ENCODE data around the gene MUC4. TPM values are rescaled to one million over a fixed set of nuclear protein-coding genes. Genes with fewer than 3 reads are reported as not detected.

The MUC4 gene
- 0.53 TPM in 1 of 2 replicates, not detected in the other for total RNA-seq (ENCODE audit: low replicate concordance)

GRCh38 chr3:195811756-195812155, at the start of gene MUC4:
TSS of gene MUC4 (minus strand) at chr3:195811929. CDS start at chr3:195811817, 112 bp downstream.
- DNase-seq (ENCODE audit: low spot score): peak; percentile 55
- Histone ChIP-seq H3K27ac (no peak within 1 kb of the TSS), H3K4me3 (peak within 1 kb of the TSS; percentile 2), H3K79me2 (ENCODE audit: low read depth) (no peaks in the 10 kb centered on the region), H3K36me3 (no peaks in the 10 kb centered on the region), H4K20me1 (ENCODE audit: low read depth) (no peaks in the 10 kb centered on the region), H3K4me1 (peaks cover 20% of the 10 kb centered on the region), H3K27me3 (no peaks in the 10 kb centered on the region), H3K9me3 (ENCODE audit: low read depth) (no peaks in the 10 kb centered on the region), H3K4me2 (peak within 1 kb of the TSS; percentile 71), H3K9ac (no peak within 1 kb of the TSS), H2AFZ (replicated peaks) (peak within 1 kb of the TSS; percentile 51), H3F3A (ENCODE audit: low read depth) (peaks cover 9% of the 10 kb centered on the region)
- H3K36me3 Mint-ChIP-seq: no peaks in the 10 kb centered on the region
- H3K27me3 Mint-ChIP-seq (ENCODE audit: insufficient read depth, low read depth): peaks cover 14% of the 10 kb centered on the region
- H3K27ac Mint-ChIP-seq: no peak within 1 kb of the TSS
- peaks cover 25% of the 10 kb centered on the region for H3K4me1 Mint-ChIP-seq
- peaks cover 2% of the 10 kb centered on the region for H3K9me3 Mint-ChIP-seq
- TF ChIP-seq EZH2 (IDR thresholded peaks at IDR 0.05): no peak
- H3K4me3 Mint-ChIP-seq: peak within 1 kb of the TSS; percentile 38

- H3K36me3 ChIP-seq: no peaks in the 10 kb centered on the region
- H3K79me2 ChIP-seq (ENCODE audit: low read depth): no peaks in the 10 kb centered on the region
- TF ChIP-seq EZH2 (IDR thresholded peaks at IDR 0.05): no peak
- TF ChIP-seq CTCF (IDR thresholded peaks at IDR 0.05): no peak
- TF ChIP-seq EZH2phosphoT487 (IDR thresholded peaks at IDR 0.05): no peak
- H3K9me3 Mint-ChIP-seq: no peaks in the 10 kb centered on the region
- no peaks in the 10 kb centered on the region for H3K36me3 Mint-ChIP-seq
- no peak overlapping the region for H3K4me3 ChIP-seq
- no peaks in the 10 kb centered on the region for H3K27me3 ChIP-seq
- H3K27me3 Mint-ChIP-seq (ENCODE audit: insufficient read depth, low read depth): peaks cover 6% of the 10 kb centered on the region
- H3K9ac ChIP-seq: no peak overlapping the region
- no peak overlapping the region for H2AFZ ChIP-seq (replicated peaks)
- H3K4me1 ChIP-seq: no peaks in the 10 kb centered on the region
- H3K4me3 Mint-ChIP-seq: no peak overlapping the region
- H3K27ac ChIP-seq: no peak overlapping the region
- DNase-seq (ENCODE audit: low spot score): no peak
- H3K4me1 Mint-ChIP-seq: peaks cover 19% of the 10 kb centered on the region
- no peak overlapping the region for H3K4me2 ChIP-seq
- no peaks in the 10 kb centered on the region for H3K9me3 ChIP-seq (ENCODE audit: low read depth)
- no peaks in the 10 kb centered on the region for H4K20me1 ChIP-seq (ENCODE audit: low read depth)
- no peak overlapping the region for H3K27ac Mint-ChIP-seq
- H3F3A ChIP-seq (ENCODE audit: low read depth): peaks cover 11% of the 10 kb centered on the region
Measured at GRCh38 chr3:195860456-195860855, 48.7 kb upstream of the MUC4 start.

GRCh38 chr3:195859846-195860411, 48.2 kb upstream of the MUC4 start:
- Histone ChIP-seq H3K79me2 (ENCODE audit: low read depth) (no peaks in the 10 kb centered on the region), H3K27me3 (no peaks in the 10 kb centered on the region), H3K9ac (no peak overlapping the region), H4K20me1 (ENCODE audit: low read depth) (no peaks in the 10 kb centered on the region), H3F3A (ENCODE audit: low read depth) (peaks cover 11% of the 10 kb centered on the region), H3K4me3 (no peak overlapping the region), H3K27ac (no peak overlapping the region), H2AFZ (replicated peaks) (no peak overlapping the region), H3K4me2 (no peak overlapping the region), H3K4me1 (no peaks in the 10 kb centered on the region), H3K9me3 (ENCODE audit: low read depth) (no peaks in the 10 kb centered on the region), H3K36me3 (no peaks in the 10 kb centered on the region)
- Mint-ChIP-seq H3K4me1 (peaks cover 19% of the 10 kb centered on the region), H3K4me3 (no peak overlapping the region), H3K9me3 (no peaks in the 10 kb centered on the region), H3K36me3 (no peaks in the 10 kb centered on the region), H3K27ac (peak overlapping the region; percentile 10), H3K27me3 (ENCODE audit: insufficient read depth, low read depth) (peaks cover 6% of the 10 kb centered on the region)
- peak; percentile 49 for DNase-seq (ENCODE audit: low spot score)
- TF ChIP-seq EZH2phosphoT487 (IDR thresholded peaks at IDR 0.05) (no peak), EZH2 (IDR thresholded peaks at IDR 0.05) (no peak), CTCF (IDR thresholded peaks at IDR 0.05) (no peak)

GRCh38 chr3:195859061-195859845, 47.5 kb upstream of the MUC4 start:
- Histone ChIP-seq H3K9ac (no peak overlapping the region), H3K36me3 (no peaks in the 10 kb centered on the region), H3K4me1 (no peaks in the 10 kb centered on the region), H3K4me2 (no peak overlapping the region), H3K27me3 (no peaks in the 10 kb centered on the region), H3F3A (ENCODE audit: low read depth) (peaks cover 11% of the 10 kb centered on the region), H3K27ac (no peak overlapping the region), H3K9me3 (ENCODE audit: low read depth) (no peaks in the 10 kb centered on the region), H4K20me1 (ENCODE audit: low read depth) (no peaks in the 10 kb centered on the region), H2AFZ (replicated peaks) (peak overlapping the region; percentile 37), H3K79me2 (ENCODE audit: low read depth) (no peaks in the 10 kb centered on the region), H3K4me3 (no peak overlapping the region)
- H3K4me3 Mint-ChIP-seq: no peak overlapping the region
- no peaks in the 10 kb centered on the region for H3K9me3 Mint-ChIP-seq
- H3K27ac Mint-ChIP-seq: no peak overlapping the region
- peaks cover 6% of the 10 kb centered on the region for H3K27me3 Mint-ChIP-seq (ENCODE audit: insufficient read depth, low read depth)
- H3K4me1 Mint-ChIP-seq: peaks cover 19% of the 10 kb centered on the region
- DNase-seq (ENCODE audit: low spot score): peak; percentile 80
- no peaks in the 10 kb centered on the region for H3K36me3 Mint-ChIP-seq
- peak; percentile 95 for TF ChIP-seq CTCF (IDR thresholded peaks at IDR 0.05)
- TF ChIP-seq EZH2 (IDR thresholded peaks at IDR 0.05): no peak

All from neural progenitor cell (in vitro differentiated cells).